HEK293 (cell line): ENCODE data around the gene HBG2.

Source experiments
- HOXA7 ChIP-seq: sonication (generic); formaldehyde crosslinking; IDR thresholded peaks from 2 replicates; pipeline ENCODE4 v1.8.1; 2022; ENCODE audit warnings: missing genetic modification reagents, borderline replicate concordance
- MYNN ChIP-seq: fragments of 450-650 bp; formaldehyde crosslinking; IDR thresholded peaks from 2 replicates; pipeline ENCODE4 v1.5.1; 2016; ENCODE audit warnings: missing biosample characterization, missing genetic modification characterization, borderline replicate concordance
- TCF7L2 ChIP-seq: IDR thresholded peaks from 2 replicates; pipeline ENCODE4 v1.6.1; 2011; ENCODE audit warnings: low read depth, mild to moderate bottlenecking, inconsistent platforms, low read length, moderate library complexity, borderline replicate concordance
- ZBTB7A ChIP-seq: fragments of 450-650 bp; formaldehyde crosslinking; IDR thresholded peaks from 2 replicates; pipeline ENCODE4 v1.5.1; 2016; ENCODE audit warnings: low read depth, missing biosample characterization, missing genetic modification characterization
- ZEB2 ChIP-seq: fragments of 450-650 bp; formaldehyde crosslinking; IDR thresholded peaks from 2 replicates; pipeline ENCODE4 v1.5.1; 2016; ENCODE audit warnings: missing biosample characterization, missing genetic modification characterization
- ZNF202 ChIP-seq: fragments of 450-650 bp; formaldehyde crosslinking; IDR thresholded peaks from 2 replicates; pipeline ENCODE4 v1.5.1; 2016; ENCODE audit warnings: missing biosample characterization, missing genetic modification characterization, borderline replicate concordance
- ZNF350 ChIP-seq: fragments of 450-650 bp; formaldehyde crosslinking; IDR thresholded peaks from 2 replicates; pipeline ENCODE4 v1.5.0; 2017; ENCODE audit warnings: missing biosample characterization, mild to moderate bottlenecking, missing genetic modification characterization
- ZNF558 ChIP-seq: fragments of 450-650 bp; formaldehyde crosslinking; IDR thresholded peaks from 2 replicates; pipeline ENCODE4 v1.5.1; 2016; ENCODE audit warnings: missing biosample characterization, missing genetic modification characterization
- ZNF639 ChIP-seq: fragments of 450-650 bp; formaldehyde crosslinking; IDR thresholded peaks from 2 replicates; pipeline ENCODE4 v1.5.1; 2016; ENCODE audit warnings: missing biosample characterization, missing genetic modification characterization
- ZNF747 ChIP-seq: fragments of 450-650 bp; formaldehyde crosslinking; IDR thresholded peaks from 2 replicates; pipeline ENCODE4 v1.5.1; 2016; ENCODE audit warnings: missing biosample characterization, missing genetic modification characterization
- ZNF76 ChIP-seq: fragments of 450-650 bp; formaldehyde crosslinking; IDR thresholded peaks from 2 replicates; pipeline ENCODE4; 2016; ENCODE audit warnings: low read depth, missing biosample characterization, missing genetic modification characterization, borderline replicate concordance
- ZNF777 ChIP-seq: fragments of 450-650 bp; formaldehyde crosslinking; IDR thresholded peaks from 2 replicates; pipeline ENCODE4 v1.5.1; 2017; ENCODE audit warnings: missing biosample characterization, missing genetic modification characterization, borderline replicate concordance
- TF ChIP-seq, protein P1 (sequence below): fragments of 450-650 bp; formaldehyde crosslinking; IDR thresholded peaks from 2 replicates; pipeline ENCODE4 v1.5.1; 2016; ENCODE audit warnings: missing biosample characterization, missing genetic modification characterization
- TF ChIP-seq, protein P2 (sequence below): fragments of 450-650 bp; formaldehyde crosslinking; conservative IDR thresholded peaks from 2 replicates; pipeline ENCODE4 v1.5.1; 2016; ENCODE audit warnings: low read depth, missing biosample characterization, missing genetic modification characterization

DNA sequence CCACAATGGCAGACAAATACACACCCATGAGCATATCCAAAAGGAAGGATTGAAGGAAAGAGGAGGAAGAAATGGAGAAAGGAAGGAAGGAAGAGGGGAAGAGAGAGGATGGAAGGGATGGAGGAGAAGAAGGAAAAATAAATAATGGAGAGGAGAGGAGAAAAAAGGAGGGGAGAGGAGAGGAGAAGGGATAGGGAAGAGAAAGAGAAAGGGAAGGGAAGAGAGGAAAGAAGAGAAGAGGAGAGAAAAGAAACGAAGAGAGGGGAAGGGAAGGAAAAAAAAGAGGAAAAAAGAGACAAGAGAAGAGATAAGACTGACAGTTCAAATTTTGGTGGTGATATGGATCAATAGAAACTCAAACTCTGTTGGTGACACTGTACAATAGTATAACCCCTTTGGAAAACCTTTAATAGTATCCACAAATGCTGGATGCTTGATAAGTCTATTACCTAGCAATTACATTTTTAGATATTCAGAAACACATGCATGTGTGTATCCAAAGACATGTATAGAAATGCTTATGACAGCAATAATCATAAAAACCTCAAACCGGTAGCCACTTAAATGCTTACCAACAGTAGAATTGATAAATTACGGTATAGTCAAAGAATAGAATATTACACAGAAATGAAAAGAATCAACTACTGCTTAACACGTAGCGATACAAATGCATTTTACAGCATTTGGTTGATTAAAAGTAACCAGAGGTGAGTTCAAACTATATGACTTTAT is 19.1 kb downstream of the HBG2 start:
- TF ChIP-seq, protein P1, sequence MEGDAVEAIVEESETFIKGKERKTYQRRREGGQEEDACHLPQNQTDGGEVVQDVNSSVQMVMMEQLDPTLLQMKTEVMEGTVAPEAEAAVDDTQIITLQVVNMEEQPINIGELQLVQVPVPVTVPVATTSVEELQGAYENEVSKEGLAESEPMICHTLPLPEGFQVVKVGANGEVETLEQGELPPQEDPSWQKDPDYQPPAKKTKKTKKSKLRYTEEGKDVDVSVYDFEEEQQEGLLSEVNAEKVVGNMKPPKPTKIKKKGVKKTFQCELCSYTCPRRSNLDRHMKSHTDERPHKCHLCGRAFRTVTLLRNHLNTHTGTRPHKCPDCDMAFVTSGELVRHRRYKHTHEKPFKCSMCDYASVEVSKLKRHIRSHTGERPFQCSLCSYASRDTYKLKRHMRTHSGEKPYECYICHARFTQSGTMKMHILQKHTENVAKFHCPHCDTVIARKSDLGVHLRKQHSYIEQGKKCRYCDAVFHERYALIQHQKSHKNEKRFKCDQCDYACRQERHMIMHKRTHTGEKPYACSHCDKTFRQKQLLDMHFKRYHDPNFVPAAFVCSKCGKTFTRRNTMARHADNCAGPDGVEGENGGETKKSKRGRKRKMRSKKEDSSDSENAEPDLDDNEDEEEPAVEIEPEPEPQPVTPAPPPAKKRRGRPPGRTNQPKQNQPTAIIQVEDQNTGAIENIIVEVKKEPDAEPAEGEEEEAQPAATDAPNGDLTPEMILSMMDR, result no peak
- TF ChIP-seq ZNF747 (tag by site-specific recombination), result no peak
- no peak for TF ChIP-seq ZEB2 (tag by site-specific recombination)
- TF ChIP-seq ZNF76 (tag by site-specific recombination), result no peak
- no peak for TF ChIP-seq ZNF777 (tag by site-specific recombination)
- TF ChIP-seq ZNF558 (tag by site-specific recombination), result no peak
- no peak for TF ChIP-seq ZNF202
- TF ChIP-seq MYNN (tag by site-specific recombination), result no peak
- TF ChIP-seq, protein P2, sequence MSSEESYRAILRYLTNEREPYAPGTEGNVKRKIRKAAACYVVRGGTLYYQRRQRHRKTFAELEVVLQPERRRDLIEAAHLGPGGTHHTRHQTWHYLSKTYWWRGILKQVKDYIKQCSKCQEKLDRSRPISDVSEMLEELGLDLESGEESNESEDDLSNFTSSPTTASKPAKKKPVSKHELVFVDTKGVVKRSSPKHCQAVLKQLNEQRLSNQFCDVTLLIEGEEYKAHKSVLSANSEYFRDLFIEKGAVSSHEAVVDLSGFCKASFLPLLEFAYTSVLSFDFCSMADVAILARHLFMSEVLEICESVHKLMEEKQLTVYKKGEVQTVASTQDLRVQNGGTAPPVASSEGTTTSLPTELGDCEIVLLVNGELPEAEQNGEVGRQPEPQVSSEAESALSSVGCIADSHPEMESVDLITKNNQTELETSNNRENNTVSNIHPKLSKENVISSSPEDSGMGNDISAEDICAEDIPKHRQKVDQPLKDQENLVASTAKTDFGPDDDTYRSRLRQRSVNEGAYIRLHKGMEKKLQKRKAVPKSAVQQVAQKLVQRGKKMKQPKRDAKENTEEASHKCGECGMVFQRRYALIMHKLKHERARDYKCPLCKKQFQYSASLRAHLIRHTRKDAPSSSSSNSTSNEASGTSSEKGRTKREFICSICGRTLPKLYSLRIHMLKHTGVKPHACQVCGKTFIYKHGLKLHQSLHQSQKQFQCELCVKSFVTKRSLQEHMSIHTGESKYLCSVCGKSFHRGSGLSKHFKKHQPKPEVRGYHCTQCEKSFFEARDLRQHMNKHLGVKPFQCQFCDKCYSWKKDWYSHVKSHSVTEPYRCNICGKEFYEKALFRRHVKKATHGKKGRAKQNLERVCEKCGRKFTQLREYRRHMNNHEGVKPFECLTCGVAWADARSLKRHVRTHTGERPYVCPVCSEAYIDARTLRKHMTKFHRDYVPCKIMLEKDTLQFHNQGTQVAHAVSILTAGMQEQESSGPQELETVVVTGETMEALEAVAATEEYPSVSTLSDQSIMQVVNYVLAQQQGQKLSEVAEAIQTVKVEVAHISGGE (tag by site-specific recombination), result no peak
- TF ChIP-seq ZNF350 (tag by site-specific recombination), result no peak
- no peak for TF ChIP-seq ZBTB7A (tag by site-specific recombination)
- no peak for TF ChIP-seq TCF7L2
- TF ChIP-seq ZNF639 (tag by site-specific recombination), result no peak
- TF ChIP-seq HOXA7, result no peak
